ENCODE results near the gene ZNF492.
"Not testable (repeated sequence)": the region's sequence is repeated elsewhere in the genome, so short reads cannot be mapped to it uniquely, and the experiment has no call there.

ZNF492 gene

DNA sequence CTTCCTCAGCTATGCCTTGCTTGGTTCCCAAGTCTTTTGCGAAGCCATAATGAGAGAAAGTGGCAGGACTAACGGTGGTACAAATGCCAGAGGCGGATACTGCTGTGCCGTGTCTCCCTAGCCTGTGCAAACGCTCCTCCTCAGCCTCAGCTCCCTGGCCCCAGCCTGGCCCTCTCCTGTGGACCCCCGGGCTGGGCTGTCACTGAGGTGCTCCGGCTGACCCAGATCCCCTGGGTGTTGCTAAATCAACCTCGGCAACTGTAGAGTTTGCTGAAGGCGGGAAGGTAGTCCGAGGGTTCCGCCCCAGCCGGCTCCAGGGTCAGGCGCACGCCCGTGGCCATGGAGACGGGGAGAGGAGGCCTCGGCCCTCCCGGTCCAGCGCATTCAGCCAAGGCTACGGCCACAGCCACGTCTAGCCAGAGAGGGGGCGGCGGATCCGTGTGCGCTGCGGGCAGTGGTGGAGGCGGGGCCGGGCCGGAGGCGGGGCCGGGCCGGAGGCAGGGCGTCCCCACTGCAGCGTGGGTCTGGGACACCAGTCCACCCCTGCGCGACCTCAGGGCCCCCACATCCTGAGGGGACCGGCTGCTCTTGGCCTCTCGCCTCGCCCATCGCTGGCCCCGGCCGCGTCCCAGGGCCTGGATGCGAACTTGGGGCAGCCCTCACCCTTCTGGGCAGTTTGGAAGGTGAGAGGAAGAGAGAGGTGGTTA is 16.4 kb upstream of the ZNF492 start:
- DNase-seq = no peak

DNA sequence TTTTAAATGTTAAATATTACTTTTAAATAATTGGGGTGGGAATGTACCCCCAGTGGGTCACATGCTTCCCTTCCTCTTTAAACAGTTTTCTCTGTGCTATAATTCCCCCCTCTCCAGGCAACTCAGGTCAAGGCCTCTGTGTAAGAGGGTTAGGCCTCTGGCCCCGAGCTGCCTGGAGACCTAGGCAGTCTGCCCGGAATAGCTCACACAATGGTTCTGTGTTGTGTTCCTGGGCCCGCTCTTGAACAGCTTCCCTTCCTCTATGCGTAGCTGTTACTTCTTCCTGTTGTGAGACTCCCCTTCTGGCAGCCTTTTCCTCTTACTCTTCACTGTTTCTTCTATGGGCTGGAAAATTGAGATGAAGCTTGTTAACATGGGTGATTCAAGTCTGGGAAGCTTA is 14.8 kb upstream of the ZNF492 start:
- DNase-seq = no peak

DNA sequence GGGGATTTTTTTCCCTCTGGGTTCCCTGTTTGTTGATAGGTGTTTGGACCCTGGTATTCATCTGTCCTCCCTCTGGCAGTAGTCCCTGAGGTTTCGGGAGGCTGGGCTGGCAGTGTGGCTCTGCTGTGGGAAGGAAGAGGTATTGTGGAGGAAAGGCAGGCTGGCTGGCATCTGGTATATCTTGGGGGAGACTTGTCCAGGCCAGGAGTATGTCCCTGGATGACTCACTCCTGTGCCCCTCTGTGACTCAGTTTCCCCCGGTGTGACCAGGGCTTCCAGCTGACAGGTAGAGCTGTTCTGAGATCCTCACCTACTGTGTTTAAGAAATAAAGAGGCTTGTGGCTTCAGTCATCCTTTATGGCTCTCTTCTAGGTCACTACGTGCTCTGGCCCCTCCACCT is 14.2 kb upstream of the ZNF492 start:
- DNase-seq = no peak

DNA sequence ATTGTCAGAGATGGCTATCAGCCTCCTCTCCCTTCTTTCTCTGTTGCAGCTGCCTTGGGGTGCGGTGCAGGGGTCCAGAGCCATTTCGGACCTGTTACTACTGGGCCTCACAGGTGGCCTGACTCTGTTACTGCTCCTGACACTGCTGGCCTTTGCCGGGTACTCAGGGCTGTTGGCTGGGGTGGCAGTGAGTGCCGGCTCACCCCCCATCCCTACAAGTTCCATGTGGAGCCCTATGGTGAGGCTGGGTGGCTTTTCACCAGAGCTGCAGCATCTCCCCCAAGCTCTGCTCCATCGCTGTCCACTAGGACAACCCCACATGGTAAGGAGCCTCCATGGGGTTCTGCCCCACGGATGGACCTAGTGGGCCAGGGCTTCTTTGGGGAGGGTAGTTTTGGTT is 13.7 kb upstream of the ZNF492 start:
- DNase-seq = no peak

DNA sequence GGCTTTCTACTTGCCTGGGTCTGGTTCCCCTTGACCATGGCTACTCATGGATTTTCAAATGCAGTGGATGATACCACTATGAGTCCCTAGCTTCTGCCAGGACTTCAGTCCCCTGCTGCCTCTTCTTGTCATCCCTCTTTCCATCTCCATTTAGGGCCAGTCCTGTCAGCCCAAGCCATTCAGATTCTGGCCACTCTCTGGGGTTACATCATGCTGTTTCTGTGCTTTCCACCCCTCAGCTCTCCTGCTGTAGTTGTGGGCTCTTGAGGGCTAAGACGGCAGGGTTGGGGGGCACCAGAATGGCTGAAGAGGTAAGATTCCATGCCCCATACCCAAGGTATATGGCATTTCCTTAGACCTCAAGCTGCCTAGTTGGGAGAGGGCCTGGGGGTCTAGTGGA is 13.2 kb upstream of the ZNF492 start:
- DNase-seq = no peak

DNA sequence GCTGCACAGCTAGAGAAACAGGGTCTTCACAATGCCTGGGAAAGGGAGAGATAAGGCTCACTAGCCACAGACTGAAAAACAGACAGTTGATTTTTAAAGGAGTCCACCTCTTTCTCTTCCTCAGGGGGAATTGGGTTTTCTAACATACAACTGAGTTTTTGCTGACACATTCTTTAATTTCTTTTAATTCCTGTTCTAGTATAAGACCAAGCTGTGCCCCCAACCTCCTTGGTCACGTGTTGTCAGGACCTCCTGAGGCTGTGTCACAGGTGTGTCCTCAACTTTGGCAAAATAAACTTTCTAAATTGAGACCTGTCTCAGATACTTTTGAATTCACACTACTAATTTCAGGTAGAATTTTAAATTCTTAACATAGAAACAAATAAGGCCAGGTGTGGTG is 12.1 kb upstream of the ZNF492 start:
- no peak for DNase-seq

DNA sequence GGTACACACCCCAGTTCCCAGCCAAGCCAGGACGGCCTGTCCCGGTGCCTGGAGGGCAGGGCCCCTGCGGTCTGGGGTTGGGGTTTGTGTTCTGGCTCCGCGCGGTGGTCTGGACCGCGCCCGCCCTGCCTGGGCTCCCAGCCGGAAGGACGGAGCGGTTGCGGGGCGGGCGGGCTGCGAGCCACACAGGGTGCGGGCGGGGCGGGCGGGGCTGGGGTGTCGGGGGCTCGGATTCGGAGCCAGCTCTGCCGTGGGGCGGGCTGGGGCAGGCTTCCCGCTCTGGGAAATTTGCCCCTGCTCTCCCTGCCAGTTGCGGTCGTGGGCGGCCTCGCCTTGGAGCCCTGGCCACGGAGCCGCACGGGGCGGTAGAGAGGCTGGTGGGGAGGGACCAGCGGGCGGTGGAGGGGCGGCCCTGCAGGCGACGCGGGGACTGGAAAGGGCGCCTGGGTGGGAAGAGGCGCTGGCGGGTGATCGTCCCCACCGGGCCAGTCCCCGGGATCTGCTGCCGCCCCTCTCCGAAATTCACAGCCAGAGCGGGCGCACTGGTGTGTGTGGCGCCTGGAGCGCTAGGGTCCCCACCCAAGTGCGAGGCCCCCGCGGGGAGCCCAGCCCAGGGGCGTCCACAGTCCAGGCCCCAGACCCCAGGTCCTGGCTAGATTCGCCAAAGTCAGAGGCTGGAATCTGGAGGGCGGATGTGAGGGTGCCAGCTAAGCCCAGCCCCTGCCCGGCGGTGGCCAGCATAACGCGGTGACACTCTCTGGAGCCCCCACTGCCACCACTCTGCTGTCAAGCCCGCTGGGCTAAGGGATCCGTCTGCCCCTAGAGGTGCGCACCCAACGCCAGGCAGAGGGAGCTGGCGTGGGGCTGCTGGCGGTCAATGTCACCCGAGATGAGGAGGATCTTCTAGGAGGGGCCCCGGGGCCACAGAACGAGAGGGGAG is 11.0 kb upstream of the ZNF492 start:
- no peak for DNase-seq

DNA sequence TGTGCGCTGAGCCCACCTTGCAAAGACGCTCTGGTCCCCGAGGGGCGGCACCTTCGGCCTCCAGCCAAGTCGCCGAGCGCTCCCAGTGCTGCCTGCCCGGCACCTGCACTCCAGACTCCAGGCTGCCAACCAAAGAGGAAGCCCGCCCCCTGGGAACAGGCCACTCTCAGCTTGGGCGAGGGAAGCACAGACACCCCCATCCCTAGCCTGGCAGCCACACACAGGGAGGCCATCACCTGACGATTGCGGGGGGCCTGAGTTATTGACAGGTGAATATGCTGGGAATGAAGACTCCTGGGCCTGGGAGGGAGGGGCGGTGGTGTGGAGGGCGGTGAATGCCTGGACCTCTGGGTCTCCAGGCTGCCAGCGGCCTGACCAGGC is 10.3 kb upstream of the ZNF492 start:
- DNase-seq = no peak

DNA sequence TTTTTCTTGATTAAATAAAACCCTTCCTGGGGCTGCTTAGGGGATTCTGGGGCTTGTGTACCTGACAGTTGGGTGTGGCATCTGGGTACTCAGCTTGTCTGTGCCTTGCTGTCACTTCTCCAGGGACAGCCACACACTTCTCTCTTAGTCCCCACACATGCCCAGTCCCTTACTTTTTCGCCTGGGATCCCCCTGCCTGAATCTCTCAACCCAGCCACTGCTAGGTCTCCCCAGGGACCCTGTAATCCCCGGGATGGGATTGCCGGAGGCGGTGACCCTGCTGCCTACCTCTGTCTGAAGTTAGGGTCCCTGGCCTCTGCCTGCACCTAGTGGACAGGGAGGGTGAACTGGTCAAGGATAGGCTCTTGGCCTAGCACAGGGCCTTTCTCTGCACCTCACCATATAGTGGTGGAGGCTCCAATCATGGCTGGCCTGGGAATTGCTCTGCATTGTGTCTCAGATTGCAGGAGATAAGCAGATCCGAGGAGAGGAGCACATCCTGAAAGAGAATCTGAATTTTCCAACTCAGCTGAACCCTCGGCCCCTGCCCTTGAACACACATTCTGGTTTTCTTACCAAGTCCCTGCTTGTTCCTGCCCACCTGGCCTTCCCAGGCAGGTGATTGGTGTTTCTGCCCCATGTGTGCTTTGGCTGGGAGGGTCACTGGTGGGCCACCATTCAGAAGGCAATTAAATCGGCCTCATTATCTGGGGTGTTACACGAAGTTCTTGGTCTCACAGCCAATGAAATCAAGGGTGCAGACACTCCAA is 8.7 kb upstream of the ZNF492 start:
- DNase-seq = no peak

DNA sequence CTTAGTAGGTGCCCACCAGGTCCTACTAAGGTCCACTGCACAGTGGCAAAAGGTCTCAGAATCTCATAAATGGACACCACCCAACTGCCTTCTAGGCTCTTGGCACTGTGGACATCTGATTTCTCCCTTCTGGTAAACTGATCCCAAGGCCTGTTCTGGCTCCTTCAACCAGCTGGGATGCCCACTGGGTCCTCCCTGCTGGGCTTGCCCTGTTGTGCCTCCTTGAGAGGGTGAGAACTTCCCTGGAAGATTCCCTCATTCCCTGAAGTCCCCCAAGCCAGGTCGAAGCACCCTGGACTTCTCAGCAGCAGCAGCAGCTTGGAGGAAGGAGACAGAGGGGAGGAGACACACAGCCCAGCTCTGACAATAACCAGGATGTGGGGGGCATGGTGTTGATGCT is 6.6 kb upstream of the ZNF492 start:
- no peak for DNase-seq

DNA sequence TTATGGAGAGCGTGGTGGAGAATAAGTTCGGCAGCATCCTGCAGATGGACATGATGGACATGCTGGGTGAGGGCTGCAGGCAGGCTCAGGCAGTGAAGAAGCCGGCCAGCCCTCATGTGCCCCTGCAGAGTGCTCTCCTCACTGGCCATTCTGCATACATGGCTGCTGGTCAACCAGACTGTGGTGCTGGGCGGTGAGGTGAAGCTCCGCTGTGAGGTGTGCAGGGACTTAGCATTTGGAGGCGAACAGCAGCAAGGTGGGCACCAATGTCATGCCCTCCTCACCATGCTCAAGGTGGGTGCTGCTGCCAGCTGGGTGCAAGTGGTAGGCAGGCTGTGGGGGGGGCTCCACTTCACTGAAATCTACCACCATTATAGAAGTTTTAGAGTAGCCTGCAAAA is 5.7 kb upstream of the ZNF492 start:
- no peak for DNase-seq

DNA sequence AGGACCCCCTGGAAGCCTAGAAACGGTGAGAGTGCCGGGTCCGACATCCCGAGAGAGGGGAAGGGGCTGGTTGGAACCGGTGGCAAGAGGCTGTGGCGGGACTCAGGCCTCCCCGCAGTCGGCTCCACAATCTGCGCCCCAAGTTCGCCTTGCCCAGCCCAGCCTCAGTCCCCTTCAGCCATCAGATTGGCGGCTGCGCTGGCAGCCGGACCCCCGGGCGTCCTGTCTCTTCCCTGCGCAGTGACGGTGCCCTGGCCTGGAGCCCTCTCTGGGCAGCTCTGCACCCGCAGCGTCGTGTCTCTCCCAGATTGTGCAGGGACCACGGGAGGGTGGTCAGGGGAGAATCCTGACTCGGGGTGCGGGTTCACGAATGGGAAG is 315 bp downstream of the ZNF492 start:
- no peak for DNase-seq

DNA sequence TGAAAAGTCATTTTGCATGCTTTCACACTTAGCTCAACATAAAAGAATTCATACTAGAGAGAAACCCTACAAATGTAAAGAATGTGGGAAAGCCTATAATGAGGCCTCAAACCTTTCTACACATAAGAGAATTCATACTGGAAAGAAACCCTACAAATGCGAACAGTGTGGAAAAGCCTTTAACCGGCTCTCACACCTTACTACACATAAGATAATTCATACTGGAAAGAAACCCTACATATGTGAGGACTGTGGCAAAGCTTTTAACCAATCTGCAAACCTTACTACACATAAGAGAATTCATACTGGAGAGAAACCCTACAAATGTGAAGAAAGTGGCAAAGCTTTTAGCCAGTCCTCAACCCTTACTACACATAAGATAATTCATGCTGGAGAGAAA is 51.4 kb downstream of the ZNF492 start:
- not testable (repeated sequence) for DNase-seq

DNA sequence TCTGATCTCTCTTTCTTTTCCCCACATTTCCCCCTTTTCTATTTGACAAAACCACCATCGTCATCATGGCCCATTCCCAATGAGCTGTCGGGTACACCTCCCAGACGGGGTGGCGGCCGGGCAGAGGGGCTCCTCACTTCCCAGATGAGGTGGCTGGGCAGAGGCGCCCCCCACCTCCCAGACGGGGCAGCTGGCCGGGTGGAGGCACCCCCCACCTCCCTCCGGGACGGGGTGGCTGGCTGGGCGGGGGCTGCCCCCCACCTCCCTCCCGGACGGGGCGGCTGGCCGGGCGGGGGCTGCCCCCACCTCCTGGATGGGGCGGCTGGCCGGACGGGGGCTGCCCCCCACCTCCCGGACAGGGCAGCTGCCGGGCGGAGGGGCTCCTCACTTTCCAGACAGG is 68.5 kb downstream of the ZNF492 start:
- DNase-seq = not testable (repeated sequence)

DNA sequence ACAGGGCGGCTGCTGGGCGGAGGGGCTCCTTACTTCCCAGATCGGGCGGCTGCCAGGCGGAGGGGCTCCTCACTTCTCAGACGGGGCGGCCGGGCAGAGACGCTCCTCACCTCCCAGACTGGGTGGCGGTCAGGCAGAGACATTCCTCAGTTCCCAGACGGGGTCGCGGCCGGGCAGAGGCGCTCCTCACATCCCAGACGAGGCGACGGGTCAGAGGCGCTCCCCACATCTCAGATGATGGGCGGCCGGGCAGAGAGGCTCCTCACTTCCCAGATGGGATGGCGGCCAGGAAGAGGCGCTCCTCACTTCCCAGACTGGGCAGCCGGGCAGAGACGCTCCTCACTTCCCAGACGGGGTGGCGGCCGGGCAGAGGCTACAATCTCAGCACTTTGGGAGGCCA is 69.0 kb downstream of the ZNF492 start:
- not testable (repeated sequence) for DNase-seq

DNA sequence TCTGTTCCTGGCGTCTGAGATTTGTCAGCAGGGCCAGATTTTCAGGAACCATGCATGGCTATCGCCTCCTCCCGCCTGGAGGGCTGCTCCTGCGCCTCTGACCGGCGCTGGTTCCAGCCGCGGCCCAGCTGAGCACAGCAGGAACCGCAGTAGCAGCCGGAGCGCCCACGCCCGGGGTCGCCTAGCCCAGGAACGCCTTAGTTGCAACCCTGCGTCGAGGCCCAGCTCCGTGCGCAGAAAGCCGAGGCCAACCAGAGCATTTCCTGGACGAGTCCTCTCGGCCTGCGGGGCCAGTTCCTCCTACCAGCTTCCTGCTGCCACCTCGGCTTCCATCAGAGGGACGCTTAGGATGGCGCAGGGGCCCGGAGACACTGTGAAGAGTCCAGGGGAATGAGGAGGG is 74.9 kb downstream of the ZNF492 start:
- DNase-seq = no peak

Measured in kidney glomerular epithelial cell (primary cell).